ENCODE results near the gene SLMAP.

Gene SLMAP

DNA sequence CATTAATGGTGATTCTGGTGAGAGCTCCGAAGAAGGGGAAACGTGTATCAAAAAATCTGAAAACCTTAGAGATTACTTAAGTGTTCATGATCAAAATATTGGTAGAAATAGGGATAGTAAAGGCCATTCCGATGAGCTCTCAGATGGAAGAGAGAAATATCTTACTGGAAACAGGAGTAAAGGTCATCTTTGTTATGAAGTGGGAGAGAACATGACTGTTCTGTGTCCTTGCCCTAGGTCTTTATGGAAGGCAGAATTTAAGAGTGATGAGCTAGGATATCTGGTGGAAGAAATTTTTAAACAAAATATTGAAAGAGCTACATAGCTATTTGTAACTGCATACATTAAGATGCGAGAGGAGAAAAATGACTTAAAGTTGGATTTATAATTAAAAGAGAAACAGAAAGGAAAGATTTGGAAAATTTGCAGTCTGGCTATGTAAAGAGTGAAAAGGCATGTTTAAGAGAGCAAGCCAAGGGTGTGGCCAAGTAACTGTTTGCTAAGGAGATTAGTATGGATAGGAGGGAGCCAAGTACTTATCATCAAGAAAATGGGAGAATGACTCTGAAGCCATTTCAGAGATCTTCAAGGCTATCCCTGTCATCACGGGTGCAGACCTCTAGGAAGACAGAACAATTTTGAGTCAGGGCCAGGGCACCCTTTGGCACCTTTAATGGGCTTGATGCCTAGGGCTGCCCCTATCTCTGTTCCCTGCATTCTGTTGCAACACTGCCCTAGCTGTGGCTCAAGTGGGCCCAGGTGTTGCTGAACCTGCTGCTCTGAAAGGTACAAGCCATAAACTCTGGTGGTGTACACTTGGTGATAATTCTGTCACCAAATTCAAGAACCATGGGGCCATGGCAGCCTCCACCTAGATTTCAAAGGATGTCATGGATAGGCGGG, 27.3 kb downstream of the SLMAP start:
- Histone ChIP-seq H3K9ac (ENCODE audit: low read length) (no peak overlapping the region), H3K4me1 (ENCODE audit: control insufficient read depth, low read depth, low read length) (peaks cover 6% of the 10 kb centered on the region), H3K9me3 (ENCODE audit: control insufficient read depth, low read depth, low read length) (no peaks in the 10 kb centered on the region), H3K27me3 (ENCODE audit: control insufficient read depth, insufficient read depth, low read length) (no peaks in the 10 kb centered on the region), H3K36me3 (ENCODE audit: control insufficient read depth, low read depth, low read length) (no peaks in the 10 kb centered on the region), H3K4me3 (ENCODE audit: low read length) (no peak overlapping the region), H3K27ac (ENCODE audit: low read length) (no peak overlapping the region)

DNA sequence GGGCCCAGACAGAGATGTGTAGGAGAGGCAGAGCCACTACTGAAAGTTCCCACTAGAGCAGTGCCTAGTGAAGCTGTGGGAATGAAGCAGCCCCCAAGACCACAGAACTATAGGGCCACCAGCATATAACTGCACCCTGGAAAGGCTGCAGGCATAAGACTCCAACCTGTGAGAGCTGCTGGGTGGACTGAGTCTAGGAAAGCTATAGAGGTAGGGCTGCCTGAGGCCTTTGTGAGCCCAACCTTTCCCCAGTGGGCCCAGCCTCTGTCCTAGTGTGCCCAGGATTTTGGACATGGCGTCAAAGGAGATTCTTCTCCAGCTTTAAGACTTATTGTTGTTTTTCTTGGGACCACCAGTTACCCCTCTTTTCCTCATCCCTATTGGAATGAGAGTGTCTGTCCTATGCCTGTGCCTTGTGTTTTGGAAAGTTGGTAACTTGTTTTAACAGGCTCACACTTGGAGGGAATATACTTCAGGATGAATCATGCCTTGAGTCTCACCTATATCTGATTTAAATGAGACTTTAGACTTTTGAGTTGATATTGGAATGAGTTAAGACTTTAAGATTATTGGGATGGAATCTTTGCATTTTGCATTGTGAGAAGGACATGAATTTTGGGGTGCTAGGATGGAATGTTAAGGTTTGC, 28.1 kb downstream of the SLMAP start:
- Histone ChIP-seq H3K27ac (ENCODE audit: low read length) (no peak overlapping the region), H3K4me1 (ENCODE audit: control insufficient read depth, low read depth, low read length) (peaks cover 6% of the 10 kb centered on the region), H3K4me3 (ENCODE audit: low read length) (no peak overlapping the region), H3K27me3 (ENCODE audit: control insufficient read depth, insufficient read depth, low read length) (no peaks in the 10 kb centered on the region), H3K9ac (ENCODE audit: low read length) (no peak overlapping the region), H3K9me3 (ENCODE audit: control insufficient read depth, low read depth, low read length) (no peaks in the 10 kb centered on the region), H3K36me3 (ENCODE audit: control insufficient read depth, low read depth, low read length) (no peaks in the 10 kb centered on the region)

DNA sequence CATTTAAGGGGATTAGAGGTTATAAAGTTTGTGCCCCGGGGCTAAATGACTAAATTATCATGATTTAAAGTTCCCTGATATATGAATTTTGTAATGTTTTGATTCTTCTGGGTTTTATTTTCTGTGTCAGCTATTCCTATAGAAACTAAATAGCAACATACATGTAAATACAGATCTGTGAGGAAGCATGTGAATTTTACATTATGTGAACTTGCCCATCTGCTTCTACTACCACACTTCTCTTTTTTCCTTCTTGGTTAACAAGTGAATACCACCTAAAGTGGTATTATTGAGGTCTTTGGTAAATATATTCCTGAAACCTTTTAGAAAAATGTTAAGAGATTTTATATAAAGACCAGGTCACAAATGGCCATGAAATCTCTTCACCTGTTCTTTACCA, 29.3 kb downstream of the SLMAP start:
- Histone ChIP-seq H3K4me3 (ENCODE audit: low read length) (no peak overlapping the region), H3K36me3 (ENCODE audit: control insufficient read depth, low read depth, low read length) (no peaks in the 10 kb centered on the region), H3K27ac (ENCODE audit: low read length) (no peak overlapping the region), H3K9me3 (ENCODE audit: control insufficient read depth, low read depth, low read length) (no peaks in the 10 kb centered on the region), H3K9ac (ENCODE audit: low read length) (no peak overlapping the region), H3K27me3 (ENCODE audit: control insufficient read depth, insufficient read depth, low read length) (no peaks in the 10 kb centered on the region), H3K4me1 (ENCODE audit: control insufficient read depth, low read depth, low read length) (peaks cover 6% of the 10 kb centered on the region)

DNA sequence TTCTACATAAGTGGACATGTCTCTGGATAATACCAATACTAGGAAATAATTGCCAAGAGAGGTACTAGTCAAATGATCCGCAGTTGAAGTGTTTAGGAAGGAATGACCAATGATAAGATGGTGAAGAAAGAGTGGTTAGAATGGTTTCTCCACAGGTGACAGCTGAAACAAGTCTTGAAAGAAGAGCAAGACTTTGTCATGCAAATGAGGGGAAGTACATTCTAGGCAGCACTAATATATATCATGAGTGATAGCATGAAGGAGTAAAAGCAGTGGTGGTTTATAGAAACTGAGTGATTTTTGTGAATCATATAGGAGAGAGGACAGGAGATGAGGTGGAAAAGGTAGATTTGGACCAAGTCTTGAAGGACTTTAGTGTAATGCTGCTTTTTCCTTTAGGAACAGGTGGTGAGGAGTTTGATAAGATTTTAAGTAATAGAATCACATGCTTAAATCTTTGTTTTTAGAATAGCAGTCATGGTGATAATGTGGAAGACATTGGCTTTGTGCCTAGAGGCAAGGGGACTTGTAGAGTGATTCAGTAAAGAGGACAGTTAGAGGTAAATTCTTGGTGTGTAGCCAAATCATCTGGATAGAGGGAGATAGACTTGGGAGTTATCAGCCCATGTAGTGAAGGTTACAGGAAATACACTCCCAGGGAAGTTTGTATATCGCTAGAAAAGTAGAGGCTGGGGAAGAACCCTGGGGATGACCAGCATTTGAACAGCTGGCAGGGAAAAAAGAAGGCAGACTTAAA, 31.9 kb downstream of the SLMAP start:
- H3K36me3 ChIP-seq (ENCODE audit: control insufficient read depth, low read depth, low read length), result no peaks in the 10 kb centered on the region
- no peak overlapping the region for H3K9ac ChIP-seq (ENCODE audit: low read length)
- H3K9me3 ChIP-seq (ENCODE audit: control insufficient read depth, low read depth, low read length), result no peaks in the 10 kb centered on the region
- no peak overlapping the region for H3K27ac ChIP-seq (ENCODE audit: low read length)
- peaks cover 6% of the 10 kb centered on the region for H3K4me1 ChIP-seq (ENCODE audit: control insufficient read depth, low read depth, low read length)
- H3K27me3 ChIP-seq (ENCODE audit: control insufficient read depth, insufficient read depth, low read length), result no peaks in the 10 kb centered on the region
- H3K4me3 ChIP-seq (ENCODE audit: low read length), result no peak overlapping the region

DNA sequence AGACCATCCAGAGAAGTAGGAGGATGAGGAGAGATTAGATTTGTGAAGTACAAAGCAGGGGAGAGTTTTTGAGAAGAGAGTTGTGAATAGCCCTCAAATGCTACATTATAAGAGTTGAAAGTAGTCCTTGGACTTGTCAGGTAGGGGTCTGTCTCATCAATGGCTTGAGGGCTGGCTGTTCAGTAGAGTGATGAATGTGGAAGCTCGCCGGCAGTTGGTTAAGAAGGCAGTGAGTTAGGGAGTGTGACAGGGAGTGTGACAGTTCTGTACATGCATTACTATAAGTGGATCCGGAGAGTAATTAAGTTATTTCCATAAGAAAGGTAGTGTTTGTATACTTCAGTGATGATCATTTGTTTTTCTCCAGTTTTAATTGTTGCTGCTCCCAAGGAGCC, 32.5 kb downstream of the SLMAP start:
- Histone ChIP-seq H3K4me3 (ENCODE audit: low read length) (no peak overlapping the region), H3K9ac (ENCODE audit: low read length) (no peak overlapping the region), H3K4me1 (ENCODE audit: control insufficient read depth, low read depth, low read length) (peaks cover 6% of the 10 kb centered on the region)

DNA sequence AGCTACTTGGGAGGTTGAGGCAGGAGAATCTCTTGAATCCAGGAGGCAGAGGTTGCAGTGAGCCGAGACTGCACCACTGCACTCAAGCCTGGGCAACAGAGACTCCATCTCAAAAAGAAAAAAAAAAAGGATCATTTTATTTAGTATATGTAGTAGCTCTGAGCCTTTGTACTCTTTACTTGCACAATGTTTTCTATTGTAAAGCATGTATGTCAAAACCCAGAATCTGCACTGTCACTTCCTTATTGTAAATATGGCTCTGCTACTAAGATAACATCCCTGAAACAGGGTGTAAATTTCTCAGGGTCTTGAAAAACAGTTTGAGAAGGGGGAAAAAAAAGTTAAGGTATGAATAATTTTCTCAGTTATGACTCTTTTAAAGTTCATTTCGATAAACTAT, 35.1 kb downstream of the SLMAP start:
- Histone ChIP-seq H3K9ac (ENCODE audit: low read length) (no peak overlapping the region), H3K4me3 (ENCODE audit: low read length) (no peak overlapping the region), H3K27me3 (ENCODE audit: control insufficient read depth, insufficient read depth, low read length) (no peaks in the 10 kb centered on the region), H3K9me3 (ENCODE audit: control insufficient read depth, low read depth, low read length) (no peaks in the 10 kb centered on the region), H3K36me3 (ENCODE audit: control insufficient read depth, low read depth, low read length) (no peaks in the 10 kb centered on the region), H3K4me1 (ENCODE audit: control insufficient read depth, low read depth, low read length) (peaks cover 6% of the 10 kb centered on the region), H3K27ac (ENCODE audit: low read length) (no peak overlapping the region)

More for the DNA sequence above, 32.5 kb downstream of the SLMAP start:
- Histone ChIP-seq H3K27ac (ENCODE audit: low read length) (no peak overlapping the region), H3K36me3 (ENCODE audit: control insufficient read depth, low read depth, low read length) (no peaks in the 10 kb centered on the region), H3K27me3 (ENCODE audit: control insufficient read depth, insufficient read depth, low read length) (no peaks in the 10 kb centered on the region), H3K9me3 (ENCODE audit: control insufficient read depth, low read depth, low read length) (no peaks in the 10 kb centered on the region)

DNA sequence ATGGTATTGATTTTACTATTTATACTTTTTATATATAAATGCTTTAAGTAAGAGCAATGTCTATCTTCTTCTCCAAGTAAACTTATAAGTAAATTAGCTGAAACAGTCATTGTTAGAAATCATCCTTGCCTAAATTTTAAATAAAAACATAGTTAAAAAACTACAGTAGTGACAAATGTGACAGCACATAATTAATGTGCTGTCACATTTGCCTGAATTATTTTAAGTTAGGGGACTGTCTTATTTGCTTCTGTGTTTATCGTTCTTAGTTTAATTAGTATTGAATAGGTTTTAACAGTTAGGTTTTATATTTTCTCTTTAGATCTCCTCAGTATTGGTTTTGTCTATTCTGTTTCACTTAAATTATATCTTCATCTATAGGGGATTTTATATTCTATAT, 36.1 kb downstream of the SLMAP start:
- H3K27me3 ChIP-seq (ENCODE audit: control insufficient read depth, insufficient read depth, low read length), result no peaks in the 10 kb centered on the region
- no peaks in the 10 kb centered on the region for H3K9me3 ChIP-seq (ENCODE audit: control insufficient read depth, low read depth, low read length)
- H3K4me1 ChIP-seq (ENCODE audit: control insufficient read depth, low read depth, low read length), result peaks cover 6% of the 10 kb centered on the region
- H3K27ac ChIP-seq (ENCODE audit: low read length), result no peak overlapping the region
- H3K9ac ChIP-seq (ENCODE audit: low read length), result no peak overlapping the region
- H3K4me3 ChIP-seq (ENCODE audit: low read length), result no peak overlapping the region
- H3K36me3 ChIP-seq (ENCODE audit: control insufficient read depth, low read depth, low read length), result no peaks in the 10 kb centered on the region

DNA sequence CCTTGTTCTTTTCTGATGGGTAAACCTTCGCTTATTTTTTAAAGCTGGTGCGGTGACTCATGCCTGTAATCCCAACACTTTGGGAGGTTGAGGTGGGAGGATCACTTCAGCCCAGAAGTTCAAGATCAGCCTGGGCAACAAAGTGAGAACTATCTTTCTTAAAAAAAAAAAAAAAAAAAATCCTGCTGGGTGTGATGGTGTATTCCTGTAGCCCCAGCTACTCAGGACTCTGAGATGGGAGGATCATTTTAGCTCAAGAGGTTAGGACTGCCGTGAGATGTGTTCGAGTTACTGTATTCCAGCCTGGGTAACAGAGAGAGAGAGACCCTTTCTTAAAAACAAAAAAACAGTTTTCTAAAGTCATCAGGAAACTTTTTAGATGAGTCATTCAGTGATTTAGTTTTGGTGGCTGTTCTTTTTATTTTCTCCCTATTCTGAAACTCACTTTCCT, 37.7 kb downstream of the SLMAP start:
- no peaks in the 10 kb centered on the region for H3K4me1 ChIP-seq (ENCODE audit: control insufficient read depth, low read depth, low read length)
- H3K36me3 ChIP-seq (ENCODE audit: control insufficient read depth, low read depth, low read length), result no peaks in the 10 kb centered on the region
- no peak overlapping the region for H3K27ac ChIP-seq (ENCODE audit: low read length)
- H3K9ac ChIP-seq (ENCODE audit: low read length), result no peak overlapping the region
- H3K4me3 ChIP-seq (ENCODE audit: low read length), result no peak overlapping the region
- no peaks in the 10 kb centered on the region for H3K27me3 ChIP-seq (ENCODE audit: control insufficient read depth, insufficient read depth, low read length)
- no peaks in the 10 kb centered on the region for H3K9me3 ChIP-seq (ENCODE audit: control insufficient read depth, low read depth, low read length)

DNA sequence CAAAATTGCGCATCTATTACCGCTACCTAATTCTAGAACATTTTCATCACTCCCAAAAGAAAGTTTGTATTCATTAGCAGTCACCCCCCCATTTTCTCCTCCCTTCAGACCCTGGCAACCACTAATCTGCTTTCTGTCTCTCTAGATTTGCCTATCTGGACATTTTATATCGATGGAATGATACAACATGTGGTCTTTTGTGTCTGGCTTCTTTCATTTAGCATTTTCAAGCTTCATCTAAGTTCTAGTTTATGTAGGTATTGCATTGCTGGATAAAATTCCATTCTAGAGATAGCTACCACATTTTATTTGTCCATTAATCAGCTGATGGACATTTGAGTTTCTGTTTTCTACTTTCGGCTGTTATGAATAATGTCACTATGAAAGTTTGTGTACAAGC, 38.4 kb downstream of the SLMAP start:
- no peaks in the 10 kb centered on the region for H3K4me1 ChIP-seq (ENCODE audit: control insufficient read depth, low read depth, low read length)
- H3K4me3 ChIP-seq (ENCODE audit: low read length), result no peak overlapping the region
- H3K9me3 ChIP-seq (ENCODE audit: control insufficient read depth, low read depth, low read length), result no peaks in the 10 kb centered on the region
- no peaks in the 10 kb centered on the region for H3K36me3 ChIP-seq (ENCODE audit: control insufficient read depth, low read depth, low read length)
- no peak overlapping the region for H3K27ac ChIP-seq (ENCODE audit: low read length)
- H3K9ac ChIP-seq (ENCODE audit: low read length), result no peak overlapping the region
- no peaks in the 10 kb centered on the region for H3K27me3 ChIP-seq (ENCODE audit: control insufficient read depth, insufficient read depth, low read length)

DNA sequence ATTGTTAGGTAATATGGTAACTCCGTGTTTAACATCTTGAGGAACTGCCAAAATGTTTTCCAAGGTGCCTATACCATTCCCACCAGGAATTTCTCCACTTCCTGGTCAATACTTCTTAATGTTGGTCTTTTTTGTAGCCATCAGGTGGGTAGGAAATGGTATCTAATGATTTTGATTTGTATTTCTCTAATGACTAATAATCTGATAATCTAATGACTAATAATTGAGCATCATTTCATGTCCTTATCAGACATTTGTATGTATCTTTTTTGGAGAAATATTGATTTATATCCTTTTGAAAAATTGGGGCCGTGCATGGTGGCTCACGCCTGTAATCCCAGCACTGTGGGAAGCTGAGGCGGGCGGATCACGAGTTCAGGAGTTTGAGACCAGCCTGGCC, 38.8 kb downstream of the SLMAP start:
- no peaks in the 10 kb centered on the region for H3K36me3 ChIP-seq (ENCODE audit: control insufficient read depth, low read depth, low read length)
- H3K27ac ChIP-seq (ENCODE audit: low read length), result no peak overlapping the region
- no peak overlapping the region for H3K4me3 ChIP-seq (ENCODE audit: low read length)
- no peak overlapping the region for H3K9ac ChIP-seq (ENCODE audit: low read length)
- no peaks in the 10 kb centered on the region for H3K9me3 ChIP-seq (ENCODE audit: control insufficient read depth, low read depth, low read length)
- H3K4me1 ChIP-seq (ENCODE audit: control insufficient read depth, low read depth, low read length), result no peaks in the 10 kb centered on the region
- H3K27me3 ChIP-seq (ENCODE audit: control insufficient read depth, insufficient read depth, low read length), result no peaks in the 10 kb centered on the region

DNA sequence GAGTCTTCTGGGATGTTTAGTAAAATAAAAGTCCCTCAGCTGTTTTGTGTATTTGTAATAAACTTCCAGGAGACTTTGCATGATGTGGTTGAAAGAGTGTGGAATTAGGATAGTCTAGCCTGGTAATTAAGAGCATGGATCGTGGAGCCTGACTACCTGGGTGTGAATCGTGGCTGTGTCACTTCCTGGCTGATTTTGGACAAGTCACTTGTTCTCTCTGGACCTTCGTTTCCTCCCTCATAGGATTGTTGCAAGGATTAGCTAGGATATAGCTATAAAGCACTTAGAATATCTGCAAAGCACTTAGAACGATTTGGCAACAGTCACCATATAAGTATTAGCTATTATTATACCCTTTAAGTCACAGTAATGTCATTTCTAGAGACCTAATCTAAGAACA, 40.2 kb downstream of the SLMAP start:
- Histone ChIP-seq H3K27ac (ENCODE audit: low read length) (no peak overlapping the region), H3K4me3 (ENCODE audit: low read length) (no peak overlapping the region), H3K4me1 (ENCODE audit: control insufficient read depth, low read depth, low read length) (no peaks in the 10 kb centered on the region), H3K9me3 (ENCODE audit: control insufficient read depth, low read depth, low read length) (no peaks in the 10 kb centered on the region), H3K9ac (ENCODE audit: low read length) (no peak overlapping the region), H3K36me3 (ENCODE audit: control insufficient read depth, low read depth, low read length) (no peaks in the 10 kb centered on the region), H3K27me3 (ENCODE audit: control insufficient read depth, insufficient read depth, low read length) (no peaks in the 10 kb centered on the region)

All from iPS-18a (cell line).